ENCODE results near the gene REPIN1.

REPIN1 gene

DNA sequence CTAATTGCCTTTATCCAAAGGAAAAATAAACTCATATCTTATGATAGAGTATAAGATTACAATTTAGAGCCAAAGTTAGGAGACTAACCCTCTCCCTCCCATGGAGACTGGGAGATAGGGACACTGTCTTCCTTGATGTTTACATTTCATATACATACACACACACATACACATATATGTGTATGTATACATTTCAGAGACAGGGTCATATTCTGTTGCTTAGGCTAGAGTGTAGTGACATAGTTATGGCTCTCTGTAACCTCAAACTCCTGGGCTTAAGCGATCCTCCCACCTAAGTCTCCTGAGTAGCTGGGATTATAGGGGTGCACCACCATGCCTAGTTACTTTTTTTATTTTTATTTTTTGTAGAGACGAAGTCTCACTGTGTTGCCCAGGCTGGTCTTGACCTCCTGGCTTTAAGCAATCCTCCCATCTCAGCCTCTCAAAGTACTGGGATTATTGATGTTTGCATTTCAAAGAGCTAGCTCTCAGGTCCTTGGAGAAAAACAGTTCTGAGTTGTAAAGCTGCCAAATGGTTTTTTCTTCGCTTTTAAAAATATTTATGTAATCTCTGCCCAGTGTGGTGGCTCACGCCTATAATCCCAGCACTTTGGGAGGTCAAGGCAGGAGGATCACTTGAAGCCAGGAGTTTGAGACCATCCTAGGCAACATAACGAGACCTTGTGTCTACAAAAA is 8.1 kb upstream of the REPIN1 start:
- DNase-seq (ENCODE audit: low read depth, low spot score) = no peak

DNA sequence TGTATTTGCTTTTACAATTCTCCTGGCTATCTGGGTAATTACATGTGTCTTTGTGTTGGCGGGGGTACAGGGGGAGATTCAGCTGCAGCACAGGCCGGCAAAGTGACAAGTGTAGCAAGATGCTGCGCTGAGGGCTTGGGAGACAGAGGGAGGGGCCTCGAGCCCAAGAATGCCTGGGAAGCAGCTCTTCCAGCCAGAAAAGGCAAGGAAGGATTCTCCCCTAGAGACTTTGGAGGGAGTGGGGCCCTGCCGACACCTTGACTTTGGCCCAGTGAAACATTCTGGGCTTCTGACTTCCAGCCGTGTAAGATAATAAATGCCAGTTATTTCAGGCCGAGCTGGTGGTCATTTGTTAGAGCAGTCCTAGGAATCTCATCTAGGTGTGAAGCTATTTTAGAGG is 7.2 kb upstream of the REPIN1 start:
- no peak for DNase-seq (ENCODE audit: low read depth, low spot score)

DNA sequence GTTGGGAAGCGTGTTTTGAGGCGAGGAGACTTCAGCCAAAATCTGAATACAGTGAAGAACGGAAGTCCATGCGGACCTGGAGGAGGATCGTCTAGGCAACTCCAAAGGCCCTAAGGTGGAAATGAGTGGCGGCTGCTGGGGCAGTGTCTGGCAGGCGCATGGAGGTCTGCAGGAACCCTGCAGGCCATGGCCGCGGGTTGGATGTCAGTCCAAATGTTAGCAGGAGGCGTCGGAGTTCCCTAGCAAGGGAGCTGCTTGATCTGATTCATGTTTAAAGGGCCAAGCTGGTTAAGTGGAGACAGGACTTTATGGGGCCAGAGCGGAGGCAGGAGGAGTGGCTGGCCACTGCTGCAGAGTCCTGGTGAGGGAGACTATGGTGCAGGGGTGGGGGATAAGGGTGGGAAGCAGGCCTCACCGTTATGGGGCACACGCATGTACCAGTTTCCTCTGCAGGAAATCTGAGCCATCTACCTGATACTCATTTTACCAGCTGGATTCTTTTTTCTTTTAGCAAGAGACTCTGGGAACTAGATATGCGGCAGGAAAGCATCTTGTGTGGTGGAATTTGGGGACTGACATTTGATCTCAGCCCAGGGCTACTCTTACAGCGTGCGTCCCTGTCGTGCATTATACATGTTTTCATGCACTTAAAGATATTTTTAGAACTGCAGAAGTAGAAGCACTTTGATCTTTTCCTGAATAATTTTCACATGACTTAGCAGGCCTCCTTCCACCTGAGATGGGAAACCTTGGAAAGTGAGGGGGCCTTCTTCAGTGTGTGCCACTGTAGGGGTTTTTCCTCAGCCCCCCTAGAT is 6.6 kb upstream of the REPIN1 start:
- no peak for DNase-seq (ENCODE audit: low read depth, low spot score)

DNA sequence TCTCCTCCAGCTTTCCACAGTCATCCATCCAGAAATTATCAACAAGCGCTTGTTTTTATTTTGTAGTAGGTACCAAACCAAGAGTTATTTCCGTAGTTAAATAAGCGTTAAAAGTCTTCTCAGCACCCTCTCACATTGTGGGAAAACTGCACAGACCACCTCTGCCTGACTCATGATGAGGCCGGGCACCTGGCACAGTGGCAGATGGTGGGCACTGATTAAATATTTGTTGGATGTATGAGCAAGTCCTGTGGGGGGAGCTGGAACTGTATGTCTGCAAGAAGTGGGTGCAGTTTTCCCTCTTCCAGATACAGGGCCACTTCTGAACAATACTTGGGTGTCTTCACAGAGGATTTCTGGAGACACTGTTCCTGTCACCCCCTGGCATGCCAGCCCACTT is 5.3 kb upstream of the REPIN1 start:
- DNase-seq (ENCODE audit: low read depth, low spot score) = no peak

DNA sequence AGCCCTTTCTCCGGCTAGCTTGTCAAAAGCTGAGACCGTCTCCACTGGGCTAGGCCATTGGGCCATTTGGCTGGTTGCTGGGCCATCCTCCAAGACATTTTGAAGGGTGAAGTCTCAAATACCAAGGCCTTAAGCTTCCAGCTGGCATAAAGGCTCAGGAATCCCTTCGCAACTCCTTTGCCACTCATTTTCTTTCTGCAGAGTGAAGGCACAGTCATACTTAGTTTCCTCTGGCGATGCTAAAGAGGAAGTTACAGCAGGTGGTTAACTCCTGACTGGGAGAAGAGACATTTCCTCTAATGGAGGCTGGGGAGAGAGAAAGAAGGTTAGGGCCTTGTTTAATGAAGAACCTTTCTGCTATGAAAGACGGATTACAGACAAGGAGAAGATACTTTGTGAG is 4.8 kb upstream of the REPIN1 start:
- DNase-seq (ENCODE audit: low read depth, low spot score) = no peak

DNA sequence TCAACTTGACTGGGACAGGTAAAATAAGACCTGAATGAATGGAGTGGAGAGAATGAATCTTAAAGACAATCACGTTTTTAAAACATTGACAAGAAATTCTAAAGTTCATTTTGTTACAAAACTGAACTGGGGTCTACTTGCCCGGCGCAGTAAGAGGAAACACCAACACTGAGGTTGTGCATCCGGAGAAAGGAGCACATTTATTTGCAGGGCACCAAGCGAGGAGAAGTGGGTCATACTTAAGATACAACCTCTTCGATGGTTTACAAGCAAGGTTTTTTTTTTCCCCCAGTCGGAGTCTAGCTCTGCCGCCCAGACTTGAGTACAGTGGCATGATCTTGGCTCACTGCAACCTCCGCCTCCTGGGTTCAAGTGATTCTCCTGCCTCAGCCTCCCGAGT is 3.4 kb upstream of the REPIN1 start:
- DNase-seq (ENCODE audit: low read depth, low spot score) = no peak

DNA sequence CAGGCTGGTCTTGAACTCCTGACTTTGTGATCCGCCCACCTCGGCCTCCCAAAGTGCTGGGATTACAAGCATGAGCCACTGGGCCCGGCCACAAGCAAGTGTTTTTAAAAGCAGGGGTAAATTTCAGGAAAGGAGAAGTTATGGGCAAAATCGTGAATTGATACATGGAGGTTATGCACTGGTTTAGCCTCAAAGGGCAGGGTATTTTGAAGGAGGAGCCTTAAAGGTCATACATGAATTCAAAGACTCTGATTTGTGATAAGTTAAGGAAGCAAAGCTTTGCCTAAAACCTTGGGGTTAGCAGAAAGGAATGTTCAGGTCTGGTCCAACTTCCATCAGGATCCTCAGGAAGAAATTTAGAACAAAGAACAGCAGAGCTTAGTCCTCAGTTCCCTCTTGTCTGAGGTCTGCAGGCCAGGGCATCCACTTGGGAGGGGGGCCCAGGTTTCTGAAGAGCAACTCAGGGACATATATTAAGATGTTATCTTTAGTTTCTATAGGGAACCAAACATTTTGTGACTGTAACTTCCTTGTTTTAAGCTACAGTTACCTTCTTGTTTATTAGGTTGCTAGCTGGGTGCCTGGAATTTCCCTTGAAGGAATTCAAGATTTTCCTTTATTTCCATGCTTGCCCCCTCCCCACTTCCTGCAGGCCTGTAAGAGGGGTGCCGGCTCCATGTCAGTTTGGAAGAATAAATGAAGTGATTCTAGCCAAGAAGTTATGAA is 2.8 kb upstream of the REPIN1 start:
- no peak for DNase-seq (ENCODE audit: low read depth, low spot score)

DNA sequence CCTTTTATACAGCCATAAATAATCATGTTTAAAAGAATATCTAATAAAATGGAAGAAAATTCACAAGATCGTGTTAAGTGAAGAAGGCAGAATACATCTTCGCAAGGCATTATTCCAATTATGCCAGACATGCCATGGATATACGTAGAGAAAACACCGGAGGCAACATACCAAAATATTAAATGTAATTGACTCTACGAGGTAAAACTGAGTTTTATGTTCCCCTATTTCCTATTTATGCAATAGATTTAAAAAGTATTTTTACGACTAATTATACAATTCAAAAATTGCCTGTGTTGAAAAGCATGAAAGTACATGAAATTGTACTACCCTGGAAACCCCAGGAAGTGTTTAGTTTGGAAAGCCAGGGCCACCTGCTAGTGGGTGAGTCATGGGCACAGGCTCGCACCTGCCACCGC is 936 bp upstream of the REPIN1 start:
- no peak for DNase-seq (ENCODE audit: low read depth, low spot score)

DNA sequence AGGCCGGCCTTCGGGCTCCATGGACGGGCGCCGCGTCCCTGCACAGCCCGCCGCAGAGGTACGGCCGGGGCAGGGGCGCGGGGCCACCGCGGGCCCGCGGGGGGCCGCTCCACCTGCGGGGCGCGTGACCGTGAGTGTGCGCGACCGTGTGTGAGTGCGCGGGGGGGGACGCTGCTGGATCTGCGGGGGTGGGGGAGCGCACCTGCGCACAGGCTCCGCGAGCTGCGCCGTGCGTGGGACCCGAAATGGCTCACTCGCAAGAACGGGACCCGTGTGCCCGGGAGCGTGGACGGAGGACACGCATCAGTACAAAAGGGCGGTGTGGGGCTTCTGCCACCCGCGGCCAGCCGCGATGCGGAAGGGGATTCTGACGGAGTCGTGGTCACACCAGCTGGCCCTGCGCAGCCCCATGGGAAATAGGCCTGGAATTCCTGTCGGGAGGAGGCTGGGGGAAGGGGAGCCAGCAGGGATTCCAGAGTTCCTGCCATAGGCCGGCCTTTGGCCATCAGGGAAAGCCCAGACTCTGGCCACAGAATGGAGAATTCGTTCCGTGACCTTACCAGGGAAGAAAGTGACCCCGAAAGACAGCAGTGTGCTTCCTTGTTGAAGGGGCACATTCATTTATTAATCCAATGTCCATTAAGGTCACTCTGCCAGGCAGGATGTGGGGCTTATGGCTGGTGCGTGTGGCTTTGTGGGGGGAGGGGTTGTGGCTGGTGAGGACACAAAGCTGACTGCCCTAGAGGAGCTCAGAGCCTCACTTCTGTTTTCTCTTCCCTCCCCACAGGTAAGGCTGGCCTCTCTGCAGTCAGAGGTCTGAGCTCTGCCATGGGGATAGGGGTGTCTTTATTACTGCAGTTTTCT is 494 bp downstream of the REPIN1 start:
- no peak for DNase-seq (ENCODE audit: low read depth, low spot score)

DNA sequence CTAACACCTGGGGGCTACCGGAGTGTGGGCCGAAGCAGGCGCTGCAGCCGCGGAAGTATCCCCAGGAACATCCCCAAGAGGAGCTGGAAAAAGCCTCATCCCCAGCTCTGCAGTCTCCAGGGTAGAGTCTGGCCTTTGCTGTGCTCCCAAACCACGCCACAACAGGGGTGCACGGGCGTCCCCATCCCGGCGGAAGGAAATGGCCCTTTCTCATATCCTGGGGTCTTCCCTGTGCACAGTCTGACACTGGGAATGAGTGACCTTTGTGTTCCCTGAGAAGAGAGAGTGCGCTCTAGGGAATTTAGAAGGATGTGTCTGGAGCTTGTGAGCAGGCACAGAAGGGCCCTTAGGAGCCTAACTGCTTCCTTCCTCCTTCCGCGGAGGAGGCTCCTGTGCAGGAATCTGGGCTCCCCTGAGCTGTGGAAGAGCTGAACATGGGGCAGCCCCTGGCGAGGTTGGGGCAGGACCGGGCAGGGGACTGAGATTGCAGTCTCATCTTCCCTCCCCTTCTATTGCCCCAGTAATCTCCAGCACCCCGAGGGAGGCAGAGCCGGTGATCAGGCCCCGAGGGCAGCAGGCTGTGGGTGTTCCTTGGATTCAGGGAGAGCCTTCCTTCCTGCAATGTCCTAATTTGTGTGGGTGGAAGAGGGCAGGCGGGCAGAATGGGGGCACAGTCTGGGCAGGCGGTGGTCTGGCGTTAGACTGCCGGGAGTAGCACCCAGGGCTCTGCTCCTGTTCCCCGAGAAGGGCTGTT is 1.3 kb downstream of the REPIN1 start:
- DNase-seq (ENCODE audit: low read depth, low spot score) = no peak

DNA sequence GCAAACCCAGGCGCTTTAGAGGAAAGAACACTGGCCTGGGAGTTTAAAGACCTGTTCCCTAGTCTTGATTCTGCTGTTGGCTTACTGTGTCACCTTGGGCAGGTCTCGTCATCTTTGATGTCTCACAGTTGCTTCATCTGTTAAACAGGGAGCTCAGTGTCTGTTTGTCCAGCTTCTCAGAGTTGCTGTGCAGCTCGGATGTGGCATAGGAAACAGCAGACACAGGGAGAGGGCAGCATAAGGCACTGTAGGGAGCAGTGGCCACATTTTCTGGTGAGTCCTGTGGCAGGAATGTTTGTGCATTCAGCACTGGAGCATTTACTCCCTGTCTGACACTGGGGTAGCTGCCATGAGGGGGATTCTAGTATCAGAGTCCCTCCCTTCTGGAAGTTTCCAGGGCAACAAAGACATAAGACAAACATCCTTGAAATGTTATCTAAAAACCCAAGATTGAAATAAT is 2.0 kb downstream of the REPIN1 start:
- no peak for DNase-seq (ENCODE audit: low read depth, low spot score)

DNA sequence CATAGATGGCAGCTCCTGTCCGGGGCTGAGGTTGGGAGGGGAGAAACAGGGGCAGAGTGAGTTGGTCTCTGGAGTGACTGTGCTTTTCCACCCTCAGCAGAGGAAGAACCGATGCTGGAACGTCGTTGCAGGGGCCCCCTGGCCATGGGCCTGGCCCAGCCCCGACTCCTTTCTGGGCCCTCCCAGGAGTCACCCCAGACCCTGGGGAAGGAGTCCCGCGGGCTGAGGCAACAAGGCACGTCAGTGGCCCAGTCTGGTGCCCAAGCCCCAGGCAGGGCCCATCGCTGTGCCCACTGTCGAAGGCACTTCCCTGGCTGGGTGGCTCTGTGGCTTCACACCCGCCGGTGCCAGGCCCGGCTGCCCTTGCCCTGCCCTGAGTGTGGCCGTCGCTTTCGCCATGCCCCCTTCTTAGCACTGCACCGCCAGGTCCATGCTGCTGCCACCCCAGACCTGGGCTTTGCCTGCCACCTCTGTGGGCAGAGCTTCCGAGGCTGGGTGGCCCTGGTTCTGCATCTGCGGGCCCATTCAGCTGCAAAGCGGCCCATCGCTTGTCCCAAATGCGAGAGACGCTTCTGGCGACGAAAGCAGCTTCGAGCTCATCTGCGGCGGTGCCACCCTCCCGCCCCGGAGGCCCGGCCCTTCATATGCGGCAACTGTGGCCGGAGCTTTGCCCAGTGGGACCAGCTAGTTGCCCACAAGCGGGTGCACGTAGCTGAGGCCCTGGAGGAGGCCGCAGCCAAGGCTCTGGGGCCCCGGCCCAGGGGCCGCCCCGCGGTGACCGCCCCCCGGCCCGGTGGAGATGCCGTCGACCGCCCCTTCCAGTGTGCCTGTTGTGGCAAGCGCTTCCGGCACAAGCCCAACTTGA is 2.7 kb downstream of the REPIN1 start:
- DNase-seq (ENCODE audit: low read depth, low spot score) = no peak

DNA sequence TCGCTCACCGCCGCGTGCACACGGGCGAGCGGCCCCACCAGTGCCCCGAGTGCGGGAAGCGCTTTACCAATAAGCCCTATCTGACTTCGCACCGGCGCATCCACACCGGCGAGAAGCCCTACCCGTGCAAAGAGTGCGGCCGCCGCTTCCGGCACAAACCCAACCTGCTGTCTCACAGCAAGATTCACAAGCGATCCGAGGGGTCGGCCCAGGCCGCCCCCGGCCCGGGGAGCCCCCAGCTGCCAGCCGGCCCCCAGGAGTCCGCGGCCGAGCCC is 3.3 kb downstream of the REPIN1 start:
- no peak for DNase-seq (ENCODE audit: low read depth, low spot score)

DNA sequence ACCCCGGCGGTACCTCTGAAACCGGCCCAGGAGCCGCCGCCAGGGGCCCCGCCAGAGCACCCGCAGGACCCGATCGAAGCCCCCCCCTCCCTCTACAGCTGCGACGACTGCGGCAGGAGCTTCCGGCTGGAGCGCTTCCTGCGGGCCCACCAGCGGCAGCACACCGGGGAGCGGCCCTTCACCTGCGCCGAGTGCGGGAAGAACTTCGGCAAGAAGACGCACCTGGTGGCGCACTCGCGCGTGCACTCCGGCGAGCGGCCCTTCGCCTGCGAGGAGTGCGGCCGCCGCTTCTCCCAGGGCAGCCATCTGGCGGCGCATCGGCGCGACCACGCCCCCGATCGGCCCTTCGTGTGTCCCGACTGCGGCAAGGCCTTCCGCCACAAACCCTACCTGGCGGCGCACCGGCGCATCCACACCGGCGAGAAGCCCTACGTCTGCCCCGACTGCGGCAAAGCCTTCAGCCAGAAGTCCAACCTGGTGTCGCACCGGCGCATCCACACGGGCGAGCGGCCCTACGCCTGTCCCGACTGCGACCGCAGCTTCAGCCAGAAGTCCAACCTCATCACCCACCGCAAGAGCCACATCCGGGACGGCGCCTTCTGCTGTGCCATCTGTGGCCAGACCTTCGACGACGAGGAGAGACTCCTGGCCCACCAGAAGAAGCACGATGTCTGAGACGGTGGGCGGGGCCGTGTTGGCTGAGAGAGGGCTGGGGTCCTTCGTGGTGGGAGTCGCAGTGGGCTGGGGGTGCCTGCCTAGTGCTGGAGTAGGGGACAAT is 3.8 kb downstream of the REPIN1 start:
- no peak for DNase-seq (ENCODE audit: low read depth, low spot score)

DNA sequence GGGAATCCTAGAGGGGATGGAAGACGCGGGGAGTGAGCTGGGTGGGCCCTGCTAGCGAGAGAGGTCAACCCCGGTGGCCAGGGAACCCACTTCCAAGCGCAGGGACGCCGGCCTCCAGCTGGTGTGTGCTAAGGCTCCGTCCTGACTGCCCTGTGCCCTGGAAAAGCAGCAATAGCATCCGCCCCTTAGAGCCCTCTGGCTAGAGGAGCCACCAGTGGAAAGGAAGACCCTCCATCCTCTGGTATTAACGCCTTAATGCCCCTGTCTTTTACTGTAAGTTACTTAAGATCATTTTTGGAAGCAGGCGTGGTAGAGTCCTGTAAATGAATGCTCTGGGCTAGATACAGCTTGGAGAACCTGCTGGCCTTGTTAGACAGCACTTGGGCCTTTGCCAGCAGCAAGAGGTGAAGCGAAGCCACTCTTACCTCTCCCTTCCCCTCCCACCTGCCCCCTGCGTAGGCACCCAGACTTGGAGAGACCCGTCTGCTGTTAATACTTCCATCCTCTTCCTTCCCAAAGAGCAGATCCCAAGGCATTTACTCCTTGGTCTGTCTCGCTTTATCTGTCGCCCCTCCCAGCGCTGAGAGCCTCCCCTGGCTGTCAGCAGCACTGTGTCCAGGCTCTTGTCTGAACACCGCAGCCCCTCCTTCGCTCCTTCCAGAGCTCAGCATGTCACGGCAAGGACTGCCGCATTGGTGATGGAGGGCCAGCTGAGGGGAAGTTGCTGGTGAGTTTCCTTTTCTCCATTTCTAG is 4.6 kb downstream of the REPIN1 start:
- no peak for DNase-seq (ENCODE audit: low read depth, low spot score)

DNA sequence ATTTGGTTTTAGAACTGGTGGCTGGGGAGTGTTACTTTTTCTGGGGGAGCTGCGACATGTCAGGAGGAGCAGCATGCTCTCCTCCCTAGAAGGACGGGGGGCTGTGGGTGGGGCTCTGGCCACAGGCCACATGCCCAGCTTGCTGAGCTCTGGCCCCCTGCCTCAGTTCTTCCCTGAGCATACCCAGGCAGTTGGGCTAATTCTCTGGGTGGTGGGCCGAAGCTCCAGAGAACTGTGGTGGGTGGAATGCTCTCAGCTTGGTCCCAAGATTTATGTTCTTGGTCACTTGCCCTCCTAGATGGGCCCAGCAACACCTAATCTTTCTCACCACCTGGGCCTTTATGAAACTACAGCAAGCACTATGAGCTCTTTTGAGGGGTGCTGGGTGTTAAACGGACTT is 5.4 kb downstream of the REPIN1 start:
- no peak for DNase-seq (ENCODE audit: low read depth, low spot score)

DNA sequence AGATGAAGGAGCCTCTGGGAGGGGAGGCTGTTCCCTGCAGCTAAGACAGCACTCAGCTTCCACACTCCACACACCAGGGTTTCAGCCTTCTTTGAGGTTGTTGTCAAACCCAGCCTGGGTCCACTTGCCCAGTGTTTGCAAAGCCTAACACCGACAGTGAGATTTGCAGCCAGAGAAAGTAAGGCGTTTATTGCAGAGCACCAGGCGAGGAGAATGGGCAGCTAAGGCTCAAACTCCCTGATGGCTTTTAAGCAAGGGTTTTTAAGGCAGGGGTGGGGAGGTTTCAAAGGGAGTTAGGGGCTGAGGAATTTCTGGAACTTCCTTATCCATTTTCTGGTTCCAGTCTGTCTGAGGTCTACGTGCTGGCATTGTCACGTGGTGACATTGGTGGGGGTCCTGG is 5.8 kb downstream of the REPIN1 start:
- DNase-seq (ENCODE audit: low read depth, low spot score) = no peak

DNA sequence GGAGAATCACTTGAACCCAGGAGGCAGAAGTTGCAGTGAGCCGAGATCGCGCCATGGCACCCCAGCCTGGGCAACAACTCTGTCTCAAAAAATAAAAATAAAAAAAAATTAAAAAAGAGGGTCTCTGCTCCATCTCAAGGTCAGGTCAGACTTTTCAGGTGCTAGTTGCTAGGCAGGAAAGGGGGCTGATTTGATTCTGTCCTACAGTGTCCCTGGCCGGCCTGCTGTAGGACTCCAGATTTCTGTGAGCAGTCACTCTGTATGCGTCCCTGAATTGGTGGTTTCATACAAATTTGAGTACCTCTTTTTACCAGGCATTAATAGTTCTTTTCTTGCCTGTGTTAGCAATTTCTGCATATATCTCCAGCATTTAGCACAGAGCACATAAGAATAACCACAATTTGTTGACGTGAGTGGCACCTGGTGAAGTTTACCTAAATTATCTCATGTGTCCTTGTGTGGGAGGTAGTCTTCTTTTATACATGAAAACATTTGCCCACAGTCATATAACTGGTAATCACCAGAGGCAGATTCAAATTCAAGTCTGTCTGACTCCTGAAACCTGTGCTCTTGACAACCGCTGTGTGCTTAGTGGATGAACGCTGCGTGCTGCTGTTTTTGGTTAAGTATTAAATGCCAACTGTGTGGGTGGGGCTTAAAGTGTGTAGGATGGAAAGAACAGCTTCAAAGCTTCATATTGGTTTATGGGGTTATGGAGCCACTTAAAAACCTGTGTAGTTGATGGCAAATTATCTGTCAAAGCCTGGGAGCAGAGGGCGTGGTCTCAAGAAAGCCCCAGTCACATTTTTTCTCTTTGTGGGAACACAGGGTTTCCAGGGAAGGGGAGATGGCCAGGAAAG is 7.3 kb downstream of the REPIN1 start:
- no peak for DNase-seq (ENCODE audit: low read depth, low spot score)
